Smooth muscle cell (in vitro differentiated cells): ENCODE results near the gene RGPD8. TPM values are rescaled to one million over a fixed set of nuclear protein-coding genes. Genes with fewer than 3 reads are reported as not detected.
"Not testable (repeated sequence)": the region's sequence is repeated elsewhere in the genome, so short reads cannot be mapped to it uniquely, and the experiment has no call there.

Experiments
- DNase-seq: peaks from one replicate; lab custom pipeline; 2025; ENCODE audit not compliant: unreplicated experiment; lab: John Stamatoyannopoulos, UW
- H2AFZ ChIP-seq: fragments of 200-600 bp; sonication (generic); 2 replicates; pipeline ENCODE4 v1.6.0; 2016; ENCODE audit warnings: antibody characterized with exemption, low read depth, mild to moderate bottlenecking
- H3F3A ChIP-seq: fragments of 200-600 bp; sonication (generic); 2 replicates; pipeline ENCODE4 v1.6.0; 2017; ENCODE audit warnings: antibody characterized with exemption, low read depth
- H3K27ac ChIP-seq: fragments of 200-600 bp; sonication (generic); 2 replicates; pipeline ENCODE4 v1.5.1; 2016; ENCODE audit warnings: low read depth, mild to moderate bottlenecking
- H3K27me3 ChIP-seq: fragments of 200-600 bp; sonication (generic); 2 replicates; pipeline ENCODE4 v1.6.1; 2016; ENCODE audit warnings: low read depth, mild to moderate bottlenecking
- H3K36me3 ChIP-seq: fragments of 200-600 bp; sonication (generic); 2 replicates; pipeline ENCODE4 v1.5.1; 2016; ENCODE audit warnings: low read depth
- H3K4me1 ChIP-seq: fragments of 200-600 bp; sonication (generic); 2 replicates; pipeline ENCODE4 v1.5.1; 2016; ENCODE audit warnings: low read depth
- H3K4me2 ChIP-seq: fragments of 200-600 bp; sonication (generic); 2 replicates; pipeline ENCODE4 v1.6.0; 2016; ENCODE audit warnings: mild to moderate bottlenecking
- H3K4me3 ChIP-seq: fragments of 200-600 bp; sonication (generic); 2 replicates; pipeline ENCODE4 v1.5.1; 2016; ENCODE audit warnings: mild to moderate bottlenecking
- H3K79me2 ChIP-seq: fragments of 200-600 bp; sonication (generic); 2 replicates; pipeline ENCODE4 v1.6.0; 2016; ENCODE audit warnings: low read depth, mild to moderate bottlenecking
- H3K9ac ChIP-seq: fragments of 200-600 bp; sonication (generic); 2 replicates; pipeline ENCODE4 v1.6.0; 2016; ENCODE audit warnings: low read depth
- H3K9me3 ChIP-seq: fragments of 200-600 bp; sonication (generic); replicated peaks from 2 replicates; pipeline ENCODE4 v1.5.1; 2016; ENCODE audit warnings: low read depth
- H4K20me1 ChIP-seq: fragments of 200-600 bp; sonication (generic); 2 replicates; pipeline ENCODE4 v1.6.0; 2016; ENCODE audit warnings: low read depth
- WGBS: methylation state at CpG from one replicate; pipeline ENCODE4 v1.1.7; 2016; ENCODE audit warnings: low lambda C conversion rate; 5-methylcytosine and 5-hydroxymethylcytosine counted together
- polyA plus RNA-seq: library from polyadenylated mRNA; unstranded; fragments of >200 nt; fragmentation: Nextera tagmentation; extraction: Ambion mirVana; gene quantifications from 2 replicates; pipeline ENCODE4 v1.2.1, GENCODE V29; 2016
- total RNA-seq: library from RNA; depleted of rRNA; stranded (reverse); fragments of >200 nt; gene quantifications from 2 replicates; pipeline ENCODE4 v1.2.3, GENCODE V29; 2014

Gene RGPD8
- total and polyA plus RNA-seq, 2 experiments from 2014 or later = 1.1 to 13.1 TPM

DNA sequence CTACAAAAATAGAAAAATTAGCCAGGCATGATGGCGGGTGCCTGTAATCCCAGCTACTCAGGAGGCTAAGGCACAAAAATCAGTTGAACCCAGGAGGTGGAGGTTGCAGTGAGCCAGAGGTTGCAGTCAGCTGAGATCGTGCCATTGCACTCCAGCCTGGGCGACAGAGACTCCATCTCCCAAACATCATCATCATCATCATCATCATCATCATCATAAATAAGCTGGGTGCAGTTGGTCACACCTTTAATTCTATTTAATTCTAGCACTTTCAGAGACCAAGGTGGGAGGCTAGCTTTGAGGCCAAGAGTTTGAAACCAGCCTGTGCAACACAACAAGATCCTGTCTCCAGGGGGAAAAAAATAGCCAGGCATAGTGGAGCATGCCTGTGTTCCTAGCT, 8.9 kb downstream of the RGPD8 start:
- H3F3A ChIP-seq, H3K79me2 ChIP-seq, H4K20me1 ChIP-seq, H3K27me3 ChIP-seq, H3K27ac ChIP-seq, H3K4me3 ChIP-seq, H3K9me3 ChIP-seq, H3K4me1 ChIP-seq, H3K4me2 ChIP-seq, DNase-seq, H2AFZ ChIP-seq, H3K9ac ChIP-seq, H3K36me3 ChIP-seq: not testable (repeated sequence)
- WGBS = 96% methylated on average over 2 of the region's 3 CpGs

DNA sequence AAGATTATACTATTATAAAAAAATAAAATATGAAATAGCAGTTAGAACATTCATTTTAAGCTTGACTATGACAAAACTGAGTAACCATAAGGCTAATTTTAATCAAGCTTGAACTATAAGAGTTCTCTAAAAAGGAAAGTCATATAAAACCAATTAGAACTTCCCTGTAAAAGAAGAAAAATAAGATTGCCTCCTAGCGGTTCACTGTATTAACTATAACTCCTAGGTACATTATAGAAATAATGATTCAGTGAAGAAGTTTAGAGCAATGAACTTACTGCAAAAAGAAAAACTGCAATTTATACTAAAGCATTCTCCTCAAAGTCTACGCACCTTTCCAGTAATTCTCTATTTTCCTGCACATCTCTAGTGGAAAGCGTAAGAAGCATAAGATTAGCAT, 16.6 kb downstream of the RGPD8 start:
- 83% methylated on average over 3 of the region's 3 CpGs for WGBS

DNA sequence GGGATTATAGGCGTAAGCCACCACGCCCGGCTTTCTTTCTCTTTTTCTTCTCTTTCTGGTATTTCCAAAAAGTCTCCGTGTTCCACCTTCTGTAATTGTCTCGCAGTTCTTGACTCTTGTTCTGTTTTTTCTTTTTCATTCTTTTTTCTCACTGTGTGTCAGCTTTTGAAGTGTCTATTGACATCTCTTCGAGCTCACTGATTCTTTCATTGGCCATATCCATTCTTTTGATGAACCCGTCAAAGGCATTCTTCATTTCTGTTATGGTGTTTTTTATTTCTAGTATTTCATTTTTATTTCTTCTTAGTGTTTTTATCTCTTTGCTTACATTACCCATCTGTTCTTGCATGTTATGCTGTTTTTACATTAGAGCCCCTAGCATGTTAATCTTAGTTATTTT, 73.4 kb downstream of the RGPD8 start:
- not testable (repeated sequence) for H3K27ac ChIP-seq, H3K9ac ChIP-seq, H4K20me1 ChIP-seq, H3K4me1 ChIP-seq, H3K4me3 ChIP-seq, H3K27me3 ChIP-seq, H3K36me3 ChIP-seq, H2AFZ ChIP-seq, H3K4me2 ChIP-seq, H3K79me2 ChIP-seq, H3K9me3 ChIP-seq, DNase-seq, H3F3A ChIP-seq
- 94% methylated on average over 7 of the region's 7 CpGs for WGBS

More for the DNA sequence above, 16.6 kb downstream of the RGPD8 start:
- not testable (repeated sequence) for H3K9me3 ChIP-seq, H3K9ac ChIP-seq, H3K36me3 ChIP-seq, H3K27me3 ChIP-seq, H3K79me2 ChIP-seq, H2AFZ ChIP-seq, H3K4me1 ChIP-seq, H3K27ac ChIP-seq, H3F3A ChIP-seq, H3K4me2 ChIP-seq, DNase-seq, H4K20me1 ChIP-seq, H3K4me3 ChIP-seq

DNA sequence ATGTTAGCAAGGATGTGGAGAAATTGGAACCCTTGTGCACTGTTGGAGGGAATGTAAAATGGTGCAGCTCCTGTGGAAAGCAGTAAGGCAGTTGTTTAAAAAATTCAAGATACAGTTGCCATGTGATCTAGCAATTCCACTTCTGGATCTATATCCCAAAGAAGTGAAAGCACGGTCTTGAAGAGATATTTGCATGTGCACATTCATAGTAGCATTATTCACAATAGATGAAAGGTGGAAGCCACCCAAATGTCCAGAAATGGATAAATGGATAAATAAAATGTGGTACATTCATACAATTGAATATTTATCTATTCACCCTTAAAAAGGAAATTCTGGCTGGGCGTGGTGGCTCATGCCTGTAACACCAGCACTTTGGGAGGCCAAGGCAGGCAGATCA, 79.1 kb downstream of the RGPD8 start:
- not testable (repeated sequence) for H3K79me2 ChIP-seq, H3K36me3 ChIP-seq, H3K27me3 ChIP-seq, H3K4me3 ChIP-seq, DNase-seq, H3K9me3 ChIP-seq, H2AFZ ChIP-seq, H4K20me1 ChIP-seq, H3F3A ChIP-seq, H3K9ac ChIP-seq, H3K4me1 ChIP-seq, H3K4me2 ChIP-seq, H3K27ac ChIP-seq
- WGBS = 90% methylated on average over 2 of the region's 2 CpGs

DNA sequence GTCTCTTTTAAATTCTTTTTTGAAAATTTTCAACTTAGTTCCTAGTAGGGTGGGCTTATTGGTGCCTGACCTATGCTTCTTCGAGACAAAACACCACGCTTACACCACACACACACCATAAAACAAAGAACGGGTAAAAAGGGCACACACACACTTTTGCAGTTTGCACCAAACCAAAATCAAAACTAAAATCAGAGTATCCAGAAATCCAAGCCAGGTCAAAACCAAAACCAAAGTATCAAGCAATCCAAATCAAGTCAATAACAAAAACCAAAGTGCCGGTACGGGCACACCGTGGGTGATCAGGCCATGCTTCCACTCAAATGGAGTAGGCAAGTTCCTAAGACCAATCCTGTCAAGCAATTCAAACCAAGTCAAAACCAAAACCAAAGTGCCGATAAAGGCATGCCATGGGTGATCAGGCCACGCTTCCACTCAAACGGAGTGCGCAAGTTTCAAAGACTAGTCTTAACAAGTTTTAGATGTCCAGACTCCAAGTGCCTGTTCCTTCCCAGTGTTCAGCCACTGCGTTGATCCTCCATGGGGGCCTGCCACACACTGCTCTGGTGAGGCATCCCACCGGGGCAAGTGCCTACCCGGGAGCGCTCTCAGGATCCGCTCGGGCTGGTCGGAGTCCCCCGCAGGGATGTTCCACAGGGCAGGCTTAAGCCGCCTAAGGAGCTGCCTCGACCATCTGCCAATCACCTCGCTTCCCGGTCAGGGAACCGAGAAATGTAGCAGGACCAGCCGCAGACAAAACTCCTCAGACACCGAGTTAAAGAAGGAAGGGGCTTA, 80.4 kb downstream of the RGPD8 start:
- not testable (repeated sequence) for H3K79me2 ChIP-seq, H3K36me3 ChIP-seq, H3K4me1 ChIP-seq, H2AFZ ChIP-seq, H3K27ac ChIP-seq, H4K20me1 ChIP-seq, H3K4me2 ChIP-seq, H3K4me3 ChIP-seq, DNase-seq, H3K9ac ChIP-seq, H3K9me3 ChIP-seq, H3K27me3 ChIP-seq, H3F3A ChIP-seq
- WGBS = 92% methylated on average over 17 of the region's 25 CpGs

- H3K9me3 ChIP-seq, H4K20me1 ChIP-seq, H3K4me1 ChIP-seq, H3F3A ChIP-seq, DNase-seq, H3K4me2 ChIP-seq, H3K36me3 ChIP-seq, H3K4me3 ChIP-seq, H3K27me3 ChIP-seq, H3K9ac ChIP-seq, H3K27ac ChIP-seq, H3K79me2 ChIP-seq, H2AFZ ChIP-seq: not testable (repeated sequence)
- WGBS = 88% methylated on average over 2 of the region's 2 CpGs
Observed at GRCh38 chr2:112352292-112352691, 81.2 kb downstream of the RGPD8 start.
